ENCODE results near the gene KIF4A.

DNA sequence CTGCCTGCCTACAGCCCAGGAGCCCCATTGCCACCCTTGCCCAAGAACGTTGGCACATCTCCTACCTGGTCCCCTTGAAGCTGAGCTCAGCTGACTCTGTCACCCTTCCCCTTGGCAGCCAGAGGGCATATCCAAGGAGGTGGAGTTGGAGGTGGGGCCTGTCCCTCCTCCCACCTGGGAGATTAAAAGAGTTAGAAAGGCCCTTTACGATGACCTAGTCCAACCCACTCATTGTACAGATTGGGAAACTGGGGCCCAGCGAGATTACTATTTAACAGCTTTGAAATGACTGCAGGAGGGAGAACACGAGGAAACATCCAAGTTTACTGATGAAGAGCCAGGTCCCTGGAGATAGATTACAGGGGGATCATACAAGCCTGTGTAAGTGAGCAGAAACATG lies 29.8 kb upstream of the KIF4A start, which contains the start of gene P2RY4:
- TF ChIP-seq, protein P1, sequence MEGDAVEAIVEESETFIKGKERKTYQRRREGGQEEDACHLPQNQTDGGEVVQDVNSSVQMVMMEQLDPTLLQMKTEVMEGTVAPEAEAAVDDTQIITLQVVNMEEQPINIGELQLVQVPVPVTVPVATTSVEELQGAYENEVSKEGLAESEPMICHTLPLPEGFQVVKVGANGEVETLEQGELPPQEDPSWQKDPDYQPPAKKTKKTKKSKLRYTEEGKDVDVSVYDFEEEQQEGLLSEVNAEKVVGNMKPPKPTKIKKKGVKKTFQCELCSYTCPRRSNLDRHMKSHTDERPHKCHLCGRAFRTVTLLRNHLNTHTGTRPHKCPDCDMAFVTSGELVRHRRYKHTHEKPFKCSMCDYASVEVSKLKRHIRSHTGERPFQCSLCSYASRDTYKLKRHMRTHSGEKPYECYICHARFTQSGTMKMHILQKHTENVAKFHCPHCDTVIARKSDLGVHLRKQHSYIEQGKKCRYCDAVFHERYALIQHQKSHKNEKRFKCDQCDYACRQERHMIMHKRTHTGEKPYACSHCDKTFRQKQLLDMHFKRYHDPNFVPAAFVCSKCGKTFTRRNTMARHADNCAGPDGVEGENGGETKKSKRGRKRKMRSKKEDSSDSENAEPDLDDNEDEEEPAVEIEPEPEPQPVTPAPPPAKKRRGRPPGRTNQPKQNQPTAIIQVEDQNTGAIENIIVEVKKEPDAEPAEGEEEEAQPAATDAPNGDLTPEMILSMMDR (optimal IDR thresholded peaks at IDR 0.05 in 1 of 3, IDR thresholded peaks at IDR 0.05 in 1 of 3, conservative IDR thresholded peaks at IDR 0.05 in 1 of 3; ENCODE audit: extremely low read depth in 1 of 3, insufficient read depth in 2 of 3, low read length in 3 of 3) = no peak
- TF ChIP-seq EZH2 (IDR thresholded peaks at IDR 0.05; ENCODE audit: low read length) = no peak
